HG03064 (cell line): ENCODE results near the gene PXK.
A peak's percentile ranks its signal among the peaks of the same experiment; 100 is the strongest.

ENCODE experiments used
- ATAC-seq: cut with Tn5 transposase; IDR thresholded peaks from one replicate; pipeline ENCODE4 v1.9.1; 2021; ENCODE audit warnings: low read depth; ENCODE audit not compliant: unreplicated experiment

Gene PXK

GRCh38 chr3:58459160-58459559 is 126.5 kb downstream of the PXK start:
- no peak for ATAC-seq

GRCh38 chr3:58462829-58463180 is 130.1 kb downstream of the PXK start:
- no peak for ATAC-seq

GRCh38 chr3:58463181-58463941 is 130.7 kb downstream of the PXK start:
- peak; percentile 77 for ATAC-seq

- ATAC-seq: no peak
Measured at GRCh38 chr3:58463942-58464271, 131.2 kb downstream of the PXK start.

- ATAC-seq: no peak
Measured at GRCh38 chr3:58464866-58465265, 132.2 kb downstream of the PXK start.

- no peak for ATAC-seq
Measured at GRCh38 chr3:58466899-58467563, 134.3 kb downstream of the PXK start.

- ATAC-seq: no peak
Measured at GRCh38 chr3:58469096-58469495, 136.4 kb downstream of the PXK start.

GRCh38 chr3:58470363-58471024 is 137.8 kb downstream of the PXK start:
- no peak for ATAC-seq

- no peak for ATAC-seq
Measured at GRCh38 chr3:58471025-58471887, 138.6 kb downstream of the PXK start.

- no peak for ATAC-seq
Measured at GRCh38 chr3:58473275-58473674, 140.6 kb downstream of the PXK start.

GRCh38 chr3:58474348-58474911 is 141.7 kb downstream of the PXK start:
- no peak for ATAC-seq

- ATAC-seq: no peak
Measured at GRCh38 chr3:58474967-58475578, 142.4 kb downstream of the PXK start.
